Measurements from ENCODE around the gene SPSB1.
"Not testable (repeated sequence)": the region's sequence is repeated elsewhere in the genome, so short reads cannot be mapped to it uniquely, and the experiment has no call there.

The SPSB1 gene

GRCh38 chr1:9280015-9280860, 12.5 kb upstream of the SPSB1 start:
- DNase-seq, result no peak

- no peak for DNase-seq
Observed at GRCh38 chr1:9281071-9281827, 11.4 kb upstream of the SPSB1 start.

GRCh38 chr1:9281908-9282695, 10.6 kb upstream of the SPSB1 start:
- DNase-seq, result no peak

- DNase-seq, result no peak
Observed at GRCh38 chr1:9282696-9282955, 10.1 kb upstream of the SPSB1 start.

GRCh38 chr1:9284061-9284460, 8.6 kb upstream of the SPSB1 start:
- no peak for DNase-seq

- DNase-seq, result no peak
Observed at GRCh38 chr1:9286556-9286955, 6.1 kb upstream of the SPSB1 start.

GRCh38 chr1:9289090-9289534, 3.6 kb upstream of the SPSB1 start:
- peak; percentile 46 to 47 for DNase-seq

- no peak for DNase-seq
Observed at GRCh38 chr1:9289711-9290485, 2.8 kb upstream of the SPSB1 start.

- DNase-seq, result no peak
Observed at GRCh38 chr1:9291914-9292360, 757 bp upstream of the SPSB1 start.

- no peak for DNase-seq
Observed at GRCh38 chr1:9293241-9293532, 493 bp downstream of the SPSB1 start.

GRCh38 chr1:9293533-9294404, 1.1 kb downstream of the SPSB1 start:
- DNase-seq, result peak; percentile 12 to 15

GRCh38 chr1:9294405-9294773, 1.7 kb downstream of the SPSB1 start:
- no peak for DNase-seq

GRCh38 chr1:9294910-9295636, 2.4 kb downstream of the SPSB1 start:
- DNase-seq, result no peak

GRCh38 chr1:9295884-9296283, 3.2 kb downstream of the SPSB1 start:
- no peak for DNase-seq

GRCh38 chr1:9296850-9297249, 4.2 kb downstream of the SPSB1 start:
- no peak for DNase-seq

GRCh38 chr1:9297831-9298230, 5.1 kb downstream of the SPSB1 start:
- DNase-seq, result no peak

GRCh38 chr1:9298282-9298681, 5.6 kb downstream of the SPSB1 start:
- no peak for DNase-seq

GRCh38 chr1:9299571-9300541, 7.2 kb downstream of the SPSB1 start:
- not testable (repeated sequence) for DNase-seq

GRCh38 chr1:9300573-9300972, 7.9 kb downstream of the SPSB1 start:
- DNase-seq, result no peak

All from Kasumi-1 (cell line).